Thymus (tissue), 11 donors: ENCODE data around the gene KRTAP5-10. TPM values are rescaled to one million over a fixed set of nuclear protein-coding genes. Genes with fewer than 3 reads are reported as not detected.
"Not testable (repeated sequence)": the region's sequence is repeated elsewhere in the genome, so short reads cannot be mapped to it uniquely, and the experiment has no call there.

Experiments used
- DNase-seq, 9 donors: peaks; one replicate each; pipeline ENCODE4 v3.0.0-alpha.2; 2013; ENCODE audit warnings: low spot score in 9 of 9, low read depth in 6 of 9, missing footprints in 1 of 9
- H3K27ac ChIP-seq, 2 donors: one replicate each; pipeline ENCODE4 v1.5.1; 2013; ENCODE audit warnings: control low read depth in 1 of 2, low read depth in 1 of 2, low read length in 1 of 2, mild to moderate bottlenecking in 1 of 2, moderate library complexity in 1 of 2
- H3K27me3 ChIP-seq, 2 donors: one replicate each; pipeline ENCODE4 v1.5.1; 2013; ENCODE audit warnings: low read length in 1 of 2; ENCODE audit not compliant: control insufficient read depth in 2 of 2, insufficient read depth in 1 of 2
- H3K36me3 ChIP-seq, 2 donors: one replicate each; pipeline ENCODE4 v1.5.1; 2013; ENCODE audit warnings: low read length in 1 of 2, mild to moderate bottlenecking in 1 of 2, moderate library complexity in 1 of 2; ENCODE audit not compliant: control insufficient read depth in 2 of 2, insufficient read depth in 2 of 2
- H3K4me1 ChIP-seq, 2 donors: one replicate each; pipeline ENCODE4 v1.5.1; 2013; ENCODE audit warnings: low read length in 2 of 2; ENCODE audit not compliant: control insufficient read depth in 2 of 2, insufficient read depth in 2 of 2
- H3K4me3 ChIP-seq, 2 donors: one replicate each; pipeline ENCODE4 v1.5.1; 2013; ENCODE audit warnings: low read length in 2 of 2, control low read depth in 1 of 2, mild to moderate bottlenecking in 1 of 2
- H3K9me3 ChIP-seq, 2 donors: one replicate each; pipeline ENCODE4 v1.5.1; 2013; ENCODE audit warnings: low read length in 1 of 2, mild to moderate bottlenecking in 1 of 2; ENCODE audit not compliant: control insufficient read depth in 2 of 2, insufficient read depth in 1 of 2
- WGBS: extraction: QIAGEN DNeasy Blood & Tissue Kit; methylation state at CpG from one replicate; pipeline ENCODE4 v1.1.7; 2013; 5-methylcytosine and 5-hydroxymethylcytosine counted together
- polyA plus RNA-seq: library from polyadenylated mRNA; stranded (reverse); fragments of 200-250 nt; gene quantifications from one replicate; pipeline ENCODE4 v1.2.3, GENCODE V29; 2013
- total RNA-seq: library from RNA; stranded (reverse); fragments of 120-200 nt; gene quantifications from one replicate; pipeline ENCODE4 v1.2.4, GENCODE V29; 2013
- donor health status: healthy.

The KRTAP5-10 gene
- total and polyA plus RNA-seq, 2 donors: 0.16 TPM; not detected in 1

GRCh38 chr11:71540521-71541304 lies 24.6 kb upstream of the KRTAP5-10 start:
- not testable (repeated sequence) for H3K27me3 ChIP-seq, H3K36me3 ChIP-seq, H3K9me3 ChIP-seq, H3K27ac ChIP-seq, H3K4me1 ChIP-seq, H3K4me3 ChIP-seq, DNase-seq
- WGBS: 94% methylated on average over 9 of the region's 9 CpGs

- no peaks in the 10 kb centered on the region for H3K4me1 ChIP-seq
- H3K9me3 ChIP-seq: peaks cover 0 to 18% of the 10 kb centered on the region in 2 donors
- 96% methylated on average over 7 of the region's 7 CpGs for WGBS
- H3K27ac ChIP-seq: no peak overlapping the region
- no peak for DNase-seq
- H3K4me3 ChIP-seq: no peak overlapping the region
- H3K36me3 ChIP-seq: no peaks in the 10 kb centered on the region
- H3K27me3 ChIP-seq: no peaks in the 10 kb centered on the region
Observed at GRCh38 chr11:71542382-71542781, 23.0 kb upstream of the KRTAP5-10 start.

GRCh38 chr11:71542879-71543777 lies 22.2 kb upstream of the KRTAP5-10 start:
- WGBS: 92% methylated on average over 15 of the region's 15 CpGs
- Histone ChIP-seq H3K4me3 (no peak overlapping the region), H3K27ac (no peak overlapping the region), H3K27me3 (no peaks in the 10 kb centered on the region), H3K9me3 (peaks cover 0 to 18% of the 10 kb centered on the region in 2 donors), H3K4me1 (no peaks in the 10 kb centered on the region), H3K36me3 (no peaks in the 10 kb centered on the region)
- DNase-seq: no peak

- Histone ChIP-seq H3K27ac (no peak overlapping the region), H3K27me3 (no peaks in the 10 kb centered on the region), H3K4me1 (no peaks in the 10 kb centered on the region), H3K9me3 (peaks cover 0 to 18% of the 10 kb centered on the region in 2 donors), H3K36me3 (no peaks in the 10 kb centered on the region), H3K4me3 (no peak overlapping the region)
- WGBS: 13% methylated on average over 8 of the region's 8 CpGs
- DNase-seq: peak in 3 of 9 donors; percentile 9 to 34 (median 18)
Observed at GRCh38 chr11:71543866-71544265, 21.5 kb upstream of the KRTAP5-10 start.

GRCh38 chr11:71544525-71545214 lies 20.7 kb upstream of the KRTAP5-10 start:
- DNase-seq: no peak
- Histone ChIP-seq H3K9me3 (peaks cover 0 to 13% of the 10 kb centered on the region in 2 donors), H3K4me1 (no peaks in the 10 kb centered on the region), H3K4me3 (no peak overlapping the region), H3K27ac (no peak overlapping the region), H3K36me3 (no peaks in the 10 kb centered on the region), H3K27me3 (no peaks in the 10 kb centered on the region)
- WGBS: 96% methylated on average over 6 of the region's 6 CpGs

- no peak overlapping the region for H3K27ac ChIP-seq
- no peaks in the 10 kb centered on the region for H3K4me1 ChIP-seq
- no peaks in the 10 kb centered on the region for H3K27me3 ChIP-seq
- H3K4me3 ChIP-seq: no peak overlapping the region
- no peaks in the 10 kb centered on the region for H3K36me3 ChIP-seq
- WGBS: 95% methylated on average over 12 of the region's 12 CpGs
- H3K9me3 ChIP-seq: peaks cover 0 to 11% of the 10 kb centered on the region in 2 donors
- DNase-seq: no peak
Observed at GRCh38 chr11:71545405-71545966, 19.9 kb upstream of the KRTAP5-10 start.

- H3K36me3 ChIP-seq: no peaks in the 10 kb centered on the region
- H3K27me3 ChIP-seq: no peaks in the 10 kb centered on the region
- no peak within 1 kb of the TSS for H3K4me3 ChIP-seq
- WGBS: 90% methylated on average over 5 of the region's 5 CpGs
- H3K4me1 ChIP-seq: no peaks in the 10 kb centered on the region
- DNase-seq: no peak
- H3K9me3 ChIP-seq: peaks cover 0 to 11% of the 10 kb centered on the region in 2 donors
- no peak within 1 kb of the TSS for H3K27ac ChIP-seq
Observed at GRCh38 chr11:71548120-71548519, 17.2 kb upstream of the KRTAP5-10 start, which contains the start of gene KRTAP5-9. Gene KRTAP5-9 (plus strand): TSS chr11:71548420. CDS start chr11:71548658, 238 bp downstream.

GRCh38 chr11:71548716-71549151 lies 16.6 kb upstream of the KRTAP5-10 start:
- H3K9me3 ChIP-seq: peaks cover 0 to 11% of the 10 kb centered on the region in 2 donors
- no peaks in the 10 kb centered on the region for H3K36me3 ChIP-seq
- no peak overlapping the region for H3K4me3 ChIP-seq
- H3K27me3 ChIP-seq: no peaks in the 10 kb centered on the region
- no peaks in the 10 kb centered on the region for H3K4me1 ChIP-seq
- H3K27ac ChIP-seq: no peak overlapping the region
- WGBS: 44% methylated on average over 5 of the region's 5 CpGs
- no peak for DNase-seq
